GM19452 (cell line): ENCODE data around the gene VCAM1.
"Not testable (repeated sequence)": the region's sequence is repeated elsewhere in the genome, so short reads cannot be mapped to it uniquely, and the experiment has no call there.

Source experiments
- ATAC-seq: cut with Tn5 transposase; IDR thresholded peaks from one replicate; pipeline ENCODE4 v1.9.1; 2021; ENCODE audit not compliant: unreplicated experiment

VCAM1 gene

GRCh38 chr1:100773444-100773843 is 53.9 kb downstream of the VCAM1 start:
- ATAC-seq, result no peak

- no peak for ATAC-seq
These were observed 54.8 kb downstream of the VCAM1 start for GRCh38 chr1:100774370-100774769.

GRCh38 chr1:100775483-100775882 is 55.9 kb downstream of the VCAM1 start:
- ATAC-seq, result no peak

GRCh38 chr1:100778748-100779147 is 59.2 kb downstream of the VCAM1 start:
- no peak for ATAC-seq

DNA sequence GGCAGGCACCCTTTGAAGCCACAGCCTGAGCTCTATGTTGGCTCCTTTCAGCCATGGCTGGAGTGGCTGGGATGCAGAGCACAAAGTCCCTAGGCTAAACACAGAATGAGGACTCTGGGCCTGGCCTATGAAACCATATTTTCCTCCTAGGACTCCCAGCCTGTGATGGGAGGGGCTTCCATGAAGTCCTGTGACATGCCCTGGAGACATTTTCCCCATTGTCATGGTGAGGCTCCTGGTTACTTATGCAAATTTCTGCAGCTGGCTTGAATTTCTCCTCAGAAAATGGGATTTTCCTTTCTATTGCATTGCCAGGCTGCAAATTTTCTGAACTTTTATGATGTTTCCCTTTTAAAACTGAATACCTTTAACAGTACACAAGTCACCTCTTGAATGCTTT is 61.3 kb downstream of the VCAM1 start:
- no peak for ATAC-seq

- not testable (repeated sequence) for ATAC-seq
These were observed 62.2 kb downstream of the VCAM1 start for GRCh38 chr1:100781728-100782127.

- no peak for ATAC-seq
These were observed 63.0 kb downstream of the VCAM1 start for GRCh38 chr1:100782473-100783039.

- ATAC-seq, result no peak
These were observed 66.0 kb downstream of the VCAM1 start for GRCh38 chr1:100785470-100786052.

- no peak for ATAC-seq
These were observed 67.3 kb downstream of the VCAM1 start for GRCh38 chr1:100786870-100787269.
